PC-9 (cell line): Measurements from ENCODE around the gene TEX10. TPM values are rescaled to one million over a fixed set of nuclear protein-coding genes. Genes with fewer than 3 reads are reported as not detected.
"Not testable (repeated sequence)": the region's sequence is repeated elsewhere in the genome, so short reads cannot be mapped to it uniquely, and the experiment has no call there.

Experiments used
- BruUV-seq: library from RNA; stranded (reverse); fragments of 400-500 nt; replicated peaks from 2 replicates; lab custom pipeline; 2021; lab: Mats Ljungman, UMichigan
- CTCF ChIA-PET: fragments of 300-600 bp; sonication (Branson Sonifier 250); formaldehyde crosslinking; loops from one replicate; lab custom pipeline; 2022; ENCODE audit warnings: antibody characterized with exemption; lab: Charles Lee
- POLR2A ChIA-PET: fragments of 300-600 bp; sonication (Branson Sonifier 250); formaldehyde crosslinking; loops from one replicate; lab custom pipeline; 2022; ENCODE audit warnings: antibody characterized with exemption; ENCODE audit not compliant: unreplicated experiment; lab: Charles Lee
- DNase-seq, 2 experiments: peaks; one replicate each; pipeline versions ENCODE4 v3.0.0 to v3.0.0-alpha.2; 2015 to 2022; ENCODE audit warnings: mixed read lengths in 1 of 2
- H2AFZ ChIP-seq: fragments of 200-600 bp; sonication (generic); 2 replicates; pipeline ENCODE4 v1.8.1; 2017; ENCODE audit warnings: antibody characterized with exemption
- H3F3A ChIP-seq: fragments of 200-600 bp; sonication (generic); 2 replicates; pipeline ENCODE4 v1.8.1; 2017; ENCODE audit warnings: antibody characterized with exemption, mild to moderate bottlenecking, low read depth; ENCODE audit not compliant: insufficient read depth
- H3K27ac ChIP-seq: fragments of 200-600 bp; sonication (generic); 2 replicates; pipeline ENCODE4 v1.6.1; 2016; ENCODE audit warnings: mixed run types
- H3K27me3 ChIP-seq: fragments of 200-600 bp; sonication (generic); 2 replicates; pipeline ENCODE4 v1.6.1; 2016; ENCODE audit warnings: low read depth, mixed run types; ENCODE audit not compliant: insufficient read depth
- H3K36me3 ChIP-seq: fragments of 200-600 bp; sonication (generic); 2 replicates; pipeline ENCODE4 v1.6.1; 2016; ENCODE audit warnings: low read depth, mixed run types
- H3K4me1 ChIP-seq: fragments of 200-600 bp; sonication (generic); replicated peaks from 2 replicates; pipeline ENCODE4 v1.6.1; 2016; ENCODE audit warnings: mixed run types; ENCODE audit not compliant: insufficient read depth
- H3K4me2 ChIP-seq: fragments of 200-600 bp; sonication (generic); 2 replicates; pipeline ENCODE4 v1.6.1; 2017; ENCODE audit warnings: mixed run types
- H3K4me3 ChIP-seq: fragments of 200-600 bp; sonication (generic); 2 replicates; pipeline ENCODE4 v1.6.1; 2016; ENCODE audit warnings: mixed run types
- H3K79me2 ChIP-seq: fragments of 200-600 bp; sonication (generic); 2 replicates; pipeline ENCODE4 v1.6.1; 2017; ENCODE audit warnings: low read depth, mixed run types
- H3K9me2 ChIP-seq: fragments of 200-600 bp; sonication (generic); 2 replicates; pipeline ENCODE4 v1.8.1; 2017; ENCODE audit warnings: mild to moderate bottlenecking; ENCODE audit not compliant: insufficient read depth
- H3K9me3 ChIP-seq: fragments of 200-600 bp; sonication (generic); 2 replicates; pipeline ENCODE4 v1.8.1; 2016; ENCODE audit warnings: low read depth; ENCODE audit not compliant: insufficient read depth
- H4K20me1 ChIP-seq: fragments of 200-600 bp; sonication (generic); 2 replicates; pipeline ENCODE4 v1.8.1; 2017; ENCODE audit not compliant: insufficient read depth
- EZH2 ChIP-seq: fragments of 200-600 bp; sonication (generic); IDR thresholded peaks from 2 replicates; pipeline ENCODE4 v1.8.0; 2017; ENCODE audit warnings: antibody characterized with exemption, low read depth
- intact Hi-C: fragments of 100-400 bp; cut with micrococcal nuclease; formaldehyde crosslinking; loops from one replicate; pipeline ENCODE4 v1.10.0; 2022; ENCODE audit not compliant: unreplicated experiment
- total RNA-seq: library from RNA; stranded (reverse); gene quantifications from 2 replicates; pipeline ENCODE4 v1.2.3, GENCODE V29; 2021
- TF ChIP-seq, protein P1 (sequence below): fragments of 200-600 bp; sonication (generic); conservative IDR thresholded peaks from 2 replicates; pipeline ENCODE4 v1.6.1; 2017; ENCODE audit warnings: mixed run types, antibody characterized with exemption, mild to moderate bottlenecking, moderate library complexity

Gene TEX10
- total RNA-seq, 1 experiment from 2014 or later, result 29.0 TPM

DNA sequence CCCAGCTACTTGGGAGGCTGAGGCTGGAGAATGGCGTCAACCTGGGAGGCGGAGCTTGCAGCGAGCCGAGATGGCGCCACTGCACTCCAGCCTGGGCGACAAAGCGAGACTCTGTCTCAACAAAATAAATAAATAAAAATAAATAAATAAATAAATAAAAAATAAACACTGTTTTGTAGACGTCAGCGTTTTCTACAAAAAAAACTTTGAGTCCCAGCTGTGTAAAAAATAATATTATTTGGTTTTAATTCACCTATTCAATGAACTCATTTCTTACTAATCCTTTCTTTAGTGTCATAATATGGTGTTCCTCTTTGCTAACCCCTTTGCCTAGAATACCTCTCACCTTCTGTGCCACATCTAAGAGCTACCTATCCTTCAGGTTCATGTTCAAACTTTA is 44.0 kb upstream of the TEX10 start:
- no peak overlapping the region for H3K4me2 ChIP-seq
- H3K27me3 ChIP-seq, result no peaks in the 10 kb centered on the region
- intact Hi-C loops, result no loop called here
- H3K4me3 ChIP-seq, result no peak overlapping the region
- POLR2A ChIA-PET, result no interaction called here
- BruUV-seq, result no TSS peak
- CTCF ChIA-PET, result no interaction called here
- H3K9me3 ChIP-seq, result no peaks in the 10 kb centered on the region
- no peak overlapping the region for H3K27ac ChIP-seq
- no peaks in the 10 kb centered on the region for H3F3A ChIP-seq
- H3K9me2 ChIP-seq, result no peaks in the 10 kb centered on the region
- TF ChIP-seq EZH2, result no peak
- TF ChIP-seq, protein P1, sequence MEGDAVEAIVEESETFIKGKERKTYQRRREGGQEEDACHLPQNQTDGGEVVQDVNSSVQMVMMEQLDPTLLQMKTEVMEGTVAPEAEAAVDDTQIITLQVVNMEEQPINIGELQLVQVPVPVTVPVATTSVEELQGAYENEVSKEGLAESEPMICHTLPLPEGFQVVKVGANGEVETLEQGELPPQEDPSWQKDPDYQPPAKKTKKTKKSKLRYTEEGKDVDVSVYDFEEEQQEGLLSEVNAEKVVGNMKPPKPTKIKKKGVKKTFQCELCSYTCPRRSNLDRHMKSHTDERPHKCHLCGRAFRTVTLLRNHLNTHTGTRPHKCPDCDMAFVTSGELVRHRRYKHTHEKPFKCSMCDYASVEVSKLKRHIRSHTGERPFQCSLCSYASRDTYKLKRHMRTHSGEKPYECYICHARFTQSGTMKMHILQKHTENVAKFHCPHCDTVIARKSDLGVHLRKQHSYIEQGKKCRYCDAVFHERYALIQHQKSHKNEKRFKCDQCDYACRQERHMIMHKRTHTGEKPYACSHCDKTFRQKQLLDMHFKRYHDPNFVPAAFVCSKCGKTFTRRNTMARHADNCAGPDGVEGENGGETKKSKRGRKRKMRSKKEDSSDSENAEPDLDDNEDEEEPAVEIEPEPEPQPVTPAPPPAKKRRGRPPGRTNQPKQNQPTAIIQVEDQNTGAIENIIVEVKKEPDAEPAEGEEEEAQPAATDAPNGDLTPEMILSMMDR, result no peak
- H4K20me1 ChIP-seq, result no peaks in the 10 kb centered on the region
- no peaks in the 10 kb centered on the region for H3K79me2 ChIP-seq
- no peaks in the 10 kb centered on the region for H3K36me3 ChIP-seq
- no peak overlapping the region for H2AFZ ChIP-seq
- no peak for DNase-seq
- no peaks in the 10 kb centered on the region for H3K4me1 ChIP-seq

DNA sequence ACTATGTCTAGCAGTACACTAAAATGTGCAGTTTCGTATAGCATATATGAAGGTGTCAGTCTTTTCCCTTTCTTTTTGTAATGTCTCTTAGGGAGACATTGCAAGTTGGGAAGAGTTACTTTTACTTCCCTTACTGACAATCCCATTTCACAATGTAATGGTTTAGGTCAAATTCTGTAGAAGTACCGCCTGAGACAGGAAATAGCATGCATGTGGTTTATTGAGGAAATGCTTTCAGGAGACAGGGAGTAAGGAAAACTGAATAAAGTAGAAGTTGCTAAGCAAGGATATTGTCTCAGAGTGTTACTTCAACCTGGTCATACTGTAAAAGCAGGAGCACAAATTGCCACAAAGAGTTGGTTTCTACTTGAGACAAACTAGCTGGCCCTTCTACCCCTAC is 42.1 kb upstream of the TEX10 start:
- Histone ChIP-seq H3F3A (no peaks in the 10 kb centered on the region), H3K27ac (no peak overlapping the region), H3K4me3 (no peak overlapping the region), H3K4me1 (no peaks in the 10 kb centered on the region), H3K9me2 (no peaks in the 10 kb centered on the region), H2AFZ (no peak overlapping the region), H3K9me3 (no peaks in the 10 kb centered on the region), H3K4me2 (no peak overlapping the region), H4K20me1 (no peaks in the 10 kb centered on the region), H3K36me3 (no peaks in the 10 kb centered on the region), H3K27me3 (no peaks in the 10 kb centered on the region), H3K79me2 (no peaks in the 10 kb centered on the region)
- intact Hi-C loops, result no loop called here
- TF ChIP-seq EZH2, result no peak
- TF ChIP-seq, protein P1, result no peak
- ChIA-PET CTCF (no interaction called here), POLR2A (no interaction called here)
- no TSS peak for BruUV-seq
- DNase-seq, result no peak

DNA sequence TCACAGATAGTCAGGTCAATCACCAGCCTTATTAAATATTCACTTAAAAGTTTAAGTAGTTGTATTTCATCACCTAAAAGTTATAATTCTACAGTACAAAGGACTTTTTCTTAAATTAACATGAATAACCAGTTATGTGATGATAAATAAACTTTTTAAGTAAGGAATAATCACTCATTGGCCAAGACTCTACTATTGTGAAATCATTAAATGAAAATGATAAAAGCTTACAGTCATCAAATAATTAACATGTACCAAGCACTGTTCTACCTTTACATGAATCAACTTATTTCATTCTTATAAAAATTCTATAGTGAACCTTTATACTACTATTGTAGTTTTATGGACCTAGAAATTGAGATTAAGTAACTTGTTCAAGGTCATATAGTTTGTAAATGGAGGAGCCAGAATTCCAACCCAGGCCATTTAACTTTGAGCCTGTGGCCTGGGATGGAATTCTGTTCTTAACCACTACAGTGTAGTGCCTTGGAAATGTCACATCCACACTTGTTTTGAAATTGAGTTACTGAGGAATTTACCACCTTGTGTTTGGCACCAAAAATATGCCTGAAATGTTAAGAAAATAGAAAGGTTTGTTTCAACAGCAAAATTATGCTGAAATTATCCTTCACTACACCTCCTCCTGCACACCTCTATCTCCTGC is 41.4 kb upstream of the TEX10 start:
- no peaks in the 10 kb centered on the region for H3K4me1 ChIP-seq
- no peak overlapping the region for H3K4me2 ChIP-seq
- no peaks in the 10 kb centered on the region for H3K79me2 ChIP-seq
- no peak for DNase-seq
- no peak overlapping the region for H3K4me3 ChIP-seq
- H3K36me3 ChIP-seq, result no peaks in the 10 kb centered on the region
- H3K9me2 ChIP-seq, result no peaks in the 10 kb centered on the region
- ChIA-PET CTCF (no interaction called here), POLR2A (no interaction called here)
- no TSS peak for BruUV-seq
- no peaks in the 10 kb centered on the region for H3K27me3 ChIP-seq
- no peak overlapping the region for H2AFZ ChIP-seq
- no peaks in the 10 kb centered on the region for H3K9me3 ChIP-seq
- no peak for TF ChIP-seq EZH2
- TF ChIP-seq, protein P1, result no peak
- no peaks in the 10 kb centered on the region for H3F3A ChIP-seq
- no peak overlapping the region for H3K27ac ChIP-seq
- no peaks in the 10 kb centered on the region for H4K20me1 ChIP-seq
- intact Hi-C loops, result no loop called here

DNA sequence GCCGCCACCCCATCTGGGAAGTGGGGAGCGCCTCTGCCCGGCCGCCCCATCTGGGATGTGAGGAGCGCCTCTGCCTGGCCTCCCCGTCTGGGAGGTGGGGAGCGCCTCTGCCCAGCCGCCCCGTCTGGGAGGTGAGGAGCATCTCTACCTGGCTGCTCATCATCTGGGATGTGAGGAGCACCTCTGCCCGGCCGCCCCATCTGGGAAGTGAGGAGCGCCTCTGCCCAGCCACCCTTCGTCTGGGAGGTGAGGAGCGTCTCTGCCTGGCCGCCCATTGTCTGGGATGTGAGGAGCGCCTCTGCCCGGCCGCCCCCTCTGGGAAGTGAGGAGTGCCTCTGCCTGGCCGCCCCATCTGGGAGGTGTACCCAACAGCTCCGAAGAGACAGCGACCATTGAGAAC is 40.2 kb upstream of the TEX10 start:
- intact Hi-C loops, H3K27ac ChIP-seq, BruUV-seq, DNase-seq, H3K9me3 ChIP-seq, POLR2A ChIA-PET, H3K27me3 ChIP-seq, H3K4me1 ChIP-seq, H4K20me1 ChIP-seq, CTCF ChIA-PET, H3K79me2 ChIP-seq, H3K36me3 ChIP-seq, H3K9me2 ChIP-seq, H2AFZ ChIP-seq, H3F3A ChIP-seq, H3K4me3 ChIP-seq, H3K4me2 ChIP-seq: not testable (repeated sequence)
